ENCODE measurements around the gene NDUFB4. TPM values are rescaled to one million over a fixed set of nuclear protein-coding genes. Genes with fewer than 3 reads are reported as not detected.

The NDUFB4 gene
- total RNA-seq, 1 experiment from 2014 or later = 174 TPM

GRCh38 chr3:120602682-120603081, 6.5 kb downstream of the NDUFB4 start:
- no peaks in the 10 kb centered on the region for H3K9me3 Mint-ChIP-seq
- peaks cover 4% of the 10 kb centered on the region for H3K4me1 Mint-ChIP-seq
- POLR2A ChIA-PET = no interaction called here
- H3K4me3 Mint-ChIP-seq = no peak overlapping the region
- H3K27me3 Mint-ChIP-seq (ENCODE audit: low read depth) = no peaks in the 10 kb centered on the region
- DNase-seq (ENCODE audit: low spot score) = no peak
- CTCF ChIA-PET = no interaction called here
- H3K27ac Mint-ChIP-seq = peak overlapping the region; percentile 3; the same call in 1 of the 2 replicates
- ATAC-seq = no peak
- peaks cover 22% of the 10 kb centered on the region for H3K36me3 Mint-ChIP-seq
- TF ChIP-seq NFATC4 (CRISPR knock-in tag; IDR thresholded peaks at IDR 0.05) (peak; percentile 43; the same call in 1 of the 2 replicates), MAX (CRISPR knock-in tag; IDR thresholded peaks at IDR 0.05) (no peak)

- H3K4me1 Mint-ChIP-seq = peaks cover 4% of the 10 kb centered on the region
- no peaks in the 10 kb centered on the region for H3K27me3 Mint-ChIP-seq (ENCODE audit: low read depth)
- ATAC-seq (no peak), DNase-seq (ENCODE audit: low spot score) (no peak)
- POLR2A ChIA-PET = interaction anchor here (0.7 to 1.2 kb wide), 2 partner anchors 9 to 180 kb away, joined by 3 to 4 read pairs; no protein-coding TSS in a partner anchor
- no peaks in the 10 kb centered on the region for H3K9me3 Mint-ChIP-seq
- no peak overlapping the region for H3K27ac Mint-ChIP-seq
- CTCF ChIA-PET = interaction anchor here (0.9 to 2.1 kb wide), 2 partner anchors 37 to 191 kb away, joined by 3 to 14 read pairs; no protein-coding TSS in a partner anchor
- H3K4me3 Mint-ChIP-seq = no peak overlapping the region
- no peak for TF ChIP-seq AR (CRISPR knock-in tag; IDR thresholded peaks at IDR 0.05)
- TF ChIP-seq GTF2I (CRISPR knock-in tag; conservative IDR thresholded peaks at IDR 0.05) = no peak
- TF ChIP-seq CREM (CRISPR knock-in tag; IDR thresholded peaks at IDR 0.05) = no peak
- H3K36me3 Mint-ChIP-seq = peaks cover 22% of the 10 kb centered on the region
Observed at GRCh38 chr3:120604382-120604781, 8.2 kb downstream of the NDUFB4 start.

GRCh38 chr3:120604784-120605183, 8.6 kb downstream of the NDUFB4 start:
- no peak overlapping the region for H3K27ac Mint-ChIP-seq

GRCh38 chr3:120608506-120608905, 12.4 kb downstream of the NDUFB4 start:
- ATAC-seq = no peak
- no peaks in the 10 kb centered on the region for H3K27me3 Mint-ChIP-seq (ENCODE audit: low read depth)
- DNase-seq (ENCODE audit: low spot score) = no peak
- ChIA-PET CTCF (no interaction called here), POLR2A (no interaction called here)
- H3K27ac Mint-ChIP-seq = no peak overlapping the region
- H3K4me3 Mint-ChIP-seq = no peak overlapping the region
- peaks cover 6% of the 10 kb centered on the region for H3K9me3 Mint-ChIP-seq
- no peak for TF ChIP-seq ZNF425 (CRISPR knock-in tag; conservative IDR thresholded peaks at IDR 0.05)
- no peak for TF ChIP-seq FOXJ3 (CRISPR knock-in tag; IDR thresholded peaks at IDR 0.05; ENCODE audit: borderline replicate concordance)
- no peak for TF ChIP-seq PRDM15 (CRISPR knock-in tag; IDR thresholded peaks at IDR 0.05)
- no peak for TF ChIP-seq E2F4 (CRISPR knock-in tag; IDR thresholded peaks at IDR 0.05; ENCODE audit: borderline replicate concordance, low read depth)
- H3K36me3 Mint-ChIP-seq = no peaks in the 10 kb centered on the region
- peaks cover 4% of the 10 kb centered on the region for H3K4me1 Mint-ChIP-seq

More at GRCh38 chr3:120604784-120605183, 8.6 kb downstream of the NDUFB4 start:
- Mint-ChIP-seq H3K4me3 (no peak overlapping the region), H3K27me3 (ENCODE audit: low read depth) (no peaks in the 10 kb centered on the region), H3K4me1 (peaks cover 4% of the 10 kb centered on the region), H3K9me3 (peaks cover 4% of the 10 kb centered on the region), H3K36me3 (peaks cover 22% of the 10 kb centered on the region)
- no peak for DNase-seq (ENCODE audit: low spot score)
- CTCF ChIA-PET = interaction anchor here (0.9 to 2.1 kb wide), 3 partner anchors 9 to 190 kb away, joined by 3 to 14 read pairs (median 4); partner anchors contain the start of gene NDUFB4
- TF ChIP-seq ZNF121 (CRISPR knock-in tag; IDR thresholded peaks at IDR 0.05) (no peak), ATF1 (CRISPR knock-in tag; IDR thresholded peaks at IDR 0.05) (no peak), SMAD4 (CRISPR knock-in tag; IDR thresholded peaks at IDR 0.05) (no peak), SMAD3 (CRISPR knock-in tag; IDR thresholded peaks at IDR 0.05; ENCODE audit: borderline replicate concordance) (no peak), SOX15 (CRISPR knock-in tag; IDR thresholded peaks at IDR 0.05) (no peak)
- POLR2A ChIA-PET = interaction anchor here (0.7 to 1.2 kb wide), 2 partner anchors 9 to 180 kb away, joined by 3 to 4 read pairs; no protein-coding TSS in a partner anchor
- peak; percentile 93 for ATAC-seq
